H1 (cell line): ENCODE measurements around the gene HDAC10.
"Not testable (repeated sequence)": the region's sequence is repeated elsewhere in the genome, so short reads cannot be mapped to it uniquely, and the experiment has no call there.

Source experiments
- GTF2F1 ChIP-seq: IDR thresholded peaks from 2 replicates; pipeline ENCODE4 v1.6.1; 2012; ENCODE audit warnings: low read depth, low read length, improper control_type of control experiment, borderline replicate concordance
- HDAC2 ChIP-seq, 2 experiments: fragments of 300-600 bp in 1 of 2; sonication (generic) in 1 of 2; IDR thresholded peaks; 2 replicates each; pipeline ENCODE4 v1.6.1; 2011 to 2012; ENCODE audit warnings: low read depth in 2 of 2, low read length in 2 of 2, mild to moderate bottlenecking in 2 of 2, moderate library complexity in 2 of 2, borderline replicate concordance in 1 of 2, inconsistent platforms in 1 of 2
- NANOG ChIP-seq: IDR thresholded peaks from 2 replicates; pipeline ENCODE4 v1.6.1; 2011; ENCODE audit warnings: low read length, low read depth, mild to moderate bottlenecking, inconsistent platforms; ENCODE audit not compliant: insufficient read depth, poor library complexity, severe bottlenecking
- POLR2A ChIP-seq, 2 experiments: IDR thresholded peaks; 1 replicate in 1 of 2; 2 replicates in 1 of 2; pipeline ENCODE4 v1.6.1; 2011; ENCODE audit warnings: low read depth in 2 of 2, low read length in 2 of 2, mild to moderate bottlenecking in 2 of 2; ENCODE audit errors: control extremely low read depth in 1 of 2
- RXRA ChIP-seq: IDR thresholded peaks from 2 replicates; pipeline ENCODE4 v1.6.1; 2011; ENCODE audit warnings: low read depth, mild to moderate bottlenecking, low read length, moderate library complexity; ENCODE audit not compliant: insufficient read depth
- TF ChIP-seq, protein P1 (sequence below), 3 experiments: IDR thresholded peaks; 1 replicate in 2 of 3; 2 replicates in 1 of 3; pipeline versions ENCODE4 v1.5.1 to v1.6.1; 2011; ENCODE audit warnings: low read length in 3 of 3, mild to moderate bottlenecking in 3 of 3, inconsistent platforms in 2 of 3, low read depth in 1 of 3, moderate library complexity in 1 of 3; ENCODE audit not compliant: insufficient read depth in 1 of 3; ENCODE audit errors: control extremely low read depth in 1 of 3

DNA sequence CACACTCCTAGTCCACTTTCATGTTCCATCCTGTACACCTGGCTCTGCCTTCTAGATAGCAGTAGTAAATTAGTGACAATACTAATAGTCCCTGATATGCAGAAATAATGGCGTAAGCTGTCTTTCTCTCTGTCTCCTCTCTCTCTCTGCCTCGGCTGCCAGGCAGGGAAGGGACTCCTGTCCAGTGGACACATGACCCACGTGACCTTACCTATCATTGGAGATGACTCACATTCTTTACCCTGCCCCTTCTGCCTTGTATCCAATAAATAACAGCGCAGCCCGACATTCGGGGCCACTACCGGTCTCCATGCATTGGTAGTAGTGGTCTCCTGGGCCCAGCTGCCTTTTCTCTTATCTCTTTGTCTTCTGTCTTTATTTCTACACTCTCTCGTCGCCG lies 22.7 kb upstream of the HDAC10 start:
- TF ChIP-seq, protein P1, sequence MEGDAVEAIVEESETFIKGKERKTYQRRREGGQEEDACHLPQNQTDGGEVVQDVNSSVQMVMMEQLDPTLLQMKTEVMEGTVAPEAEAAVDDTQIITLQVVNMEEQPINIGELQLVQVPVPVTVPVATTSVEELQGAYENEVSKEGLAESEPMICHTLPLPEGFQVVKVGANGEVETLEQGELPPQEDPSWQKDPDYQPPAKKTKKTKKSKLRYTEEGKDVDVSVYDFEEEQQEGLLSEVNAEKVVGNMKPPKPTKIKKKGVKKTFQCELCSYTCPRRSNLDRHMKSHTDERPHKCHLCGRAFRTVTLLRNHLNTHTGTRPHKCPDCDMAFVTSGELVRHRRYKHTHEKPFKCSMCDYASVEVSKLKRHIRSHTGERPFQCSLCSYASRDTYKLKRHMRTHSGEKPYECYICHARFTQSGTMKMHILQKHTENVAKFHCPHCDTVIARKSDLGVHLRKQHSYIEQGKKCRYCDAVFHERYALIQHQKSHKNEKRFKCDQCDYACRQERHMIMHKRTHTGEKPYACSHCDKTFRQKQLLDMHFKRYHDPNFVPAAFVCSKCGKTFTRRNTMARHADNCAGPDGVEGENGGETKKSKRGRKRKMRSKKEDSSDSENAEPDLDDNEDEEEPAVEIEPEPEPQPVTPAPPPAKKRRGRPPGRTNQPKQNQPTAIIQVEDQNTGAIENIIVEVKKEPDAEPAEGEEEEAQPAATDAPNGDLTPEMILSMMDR (IDR thresholded peaks at IDR 0.05; ENCODE audit: control extremely low read depth in 1 of 3, insufficient read depth in 1 of 3, low read depth in 1 of 3, low read length in 3 of 3): not testable (repeated sequence)
- not testable (repeated sequence) for TF ChIP-seq POLR2A (IDR thresholded peaks at IDR 0.05; ENCODE audit: control extremely low read depth in 1 of 2, low read depth in 2 of 2, low read length in 2 of 2); NANOG; GTF2F1; RXRA; HDAC2 (IDR thresholded peaks at IDR 0.05; ENCODE audit: borderline replicate concordance in 1 of 2, low read depth in 2 of 2, low read length in 2 of 2)
